ENCODE measurements around the gene CTNNBIP1.

Gene CTNNBIP1

DNA sequence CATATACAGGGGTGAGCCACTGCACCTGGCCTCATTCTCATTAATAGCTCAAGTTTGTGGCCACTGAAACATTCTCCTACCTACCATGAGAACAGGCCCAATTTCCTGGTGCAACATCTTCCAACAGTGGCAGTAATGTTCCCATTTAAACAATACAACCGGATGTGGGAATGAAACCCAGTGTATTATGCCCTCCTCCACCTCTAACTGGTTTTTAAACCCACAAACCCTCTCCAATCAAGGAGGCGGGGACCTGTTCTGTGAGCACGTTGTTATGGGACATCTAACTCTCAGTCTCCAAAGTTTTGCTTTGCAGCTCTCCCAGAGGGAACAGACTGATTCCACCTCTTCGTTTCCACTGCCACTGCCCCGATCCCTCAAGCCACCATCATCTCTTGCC lies 2.6 kb downstream of the CTNNBIP1 start:
- Histone ChIP-seq H3K79me1 (ENCODE audit: low read length) (peaks cover 7% of the 10 kb centered on the region), H2AFZ (ENCODE audit: insufficient read depth, low read length, poor library complexity) (no peak overlapping the region), H3K79me2 (ENCODE audit: control insufficient read depth, insufficient read depth, low read length, poor library complexity) (peaks cover 3% of the 10 kb centered on the region), H3K4me1 (ENCODE audit: control insufficient read depth in 1 of 2, insufficient read depth in 2 of 2, low read length in 2 of 2) (peaks cover 4 to 5% of the 10 kb centered on the region in 2 experiments), H3K4me3 (ENCODE audit: low read depth, low read length) (no peak overlapping the region), H3K14ac (ENCODE audit: low read length) (no peak overlapping the region), H2BK120ac (ENCODE audit: insufficient read depth, low read length, poor library complexity) (no peak overlapping the region), H2AK5ac (ENCODE audit: low read length) (no peak overlapping the region), H3K4ac (ENCODE audit: low read depth, low read length) (no peak overlapping the region), H3K9ac (ENCODE audit: low read length) (no peak overlapping the region), H4K91ac (ENCODE audit: low read depth, low read length) (no peak overlapping the region), H3K36me3 (ENCODE audit: control insufficient read depth in 1 of 2, insufficient read depth in 2 of 2, low read length in 2 of 2) (no peaks in the 10 kb centered on the region), H4K8ac (ENCODE audit: low read depth, low read length) (no peak overlapping the region), H3K27ac (ENCODE audit: low read depth, low read length) (no peak overlapping the region), H4K12ac (ENCODE audit: low read depth, low read length) (no peak overlapping the region), H2BK12ac (ENCODE audit: low read length) (no peak overlapping the region), H3K23ac (ENCODE audit: low read length) (no peak overlapping the region), H2BK5ac (ENCODE audit: low read depth, low read length, poor library complexity) (no peak overlapping the region), H3K18ac (ENCODE audit: low read length) (no peak overlapping the region), H3K9me3 (ENCODE audit: insufficient read depth, low read depth, low read length) (no peaks in the 10 kb centered on the region), H3K4me2 (ENCODE audit: low read length) (no peak overlapping the region), H3K27me3 (ENCODE audit: insufficient read depth, low read length) (no peaks in the 10 kb centered on the region)
- no CpG with 5 or more reads among the region's 5 CpGs for WGBS (ENCODE audit: extremely low coverage, insufficient coverage, insufficient read length)
- DNase-seq, result no peak

GRCh38 chr1:9906466-9906865 lies 3.6 kb downstream of the CTNNBIP1 start:
- no peak overlapping the region for H4K12ac ChIP-seq (ENCODE audit: low read depth, low read length)
- no peak overlapping the region for H4K91ac ChIP-seq (ENCODE audit: low read depth, low read length)
- no peak overlapping the region for H3K4me3 ChIP-seq (ENCODE audit: low read depth, low read length)
- no CpG with 5 or more reads among the region's 2 CpGs for WGBS (ENCODE audit: extremely low coverage, insufficient coverage, insufficient read length)
- no peaks in the 10 kb centered on the region for H3K27me3 ChIP-seq (ENCODE audit: insufficient read depth, low read length)
- H3K36me3 ChIP-seq (ENCODE audit: control insufficient read depth in 1 of 2, insufficient read depth in 2 of 2, low read length in 2 of 2), result no peaks in the 10 kb centered on the region
- no peak overlapping the region for H3K4ac ChIP-seq (ENCODE audit: low read depth, low read length)
- H3K23ac ChIP-seq (ENCODE audit: low read length), result no peak overlapping the region
- H3K4me2 ChIP-seq (ENCODE audit: low read length), result no peak overlapping the region
- H3K4me1 ChIP-seq (ENCODE audit: control insufficient read depth in 1 of 2, insufficient read depth in 2 of 2, low read length in 2 of 2), result peaks cover 4 to 5% of the 10 kb centered on the region in 2 experiments
- no peak overlapping the region for H3K9ac ChIP-seq (ENCODE audit: low read length)
- peaks cover 7% of the 10 kb centered on the region for H3K79me1 ChIP-seq (ENCODE audit: low read length)
- H2BK120ac ChIP-seq (ENCODE audit: insufficient read depth, low read length, poor library complexity), result no peak overlapping the region
- no peak overlapping the region for H3K27ac ChIP-seq (ENCODE audit: low read depth, low read length)
- H2AK5ac ChIP-seq (ENCODE audit: low read length), result no peak overlapping the region
- H2BK5ac ChIP-seq (ENCODE audit: low read depth, low read length, poor library complexity), result no peak overlapping the region
- no peak overlapping the region for H4K8ac ChIP-seq (ENCODE audit: low read depth, low read length)
- no peaks in the 10 kb centered on the region for H3K9me3 ChIP-seq (ENCODE audit: insufficient read depth, low read depth, low read length)
- H3K14ac ChIP-seq (ENCODE audit: low read length), result no peak overlapping the region
- no peak overlapping the region for H2AFZ ChIP-seq (ENCODE audit: insufficient read depth, low read length, poor library complexity)
- DNase-seq, result no peak
- no peak overlapping the region for H3K18ac ChIP-seq (ENCODE audit: low read length)
- H2BK12ac ChIP-seq (ENCODE audit: low read length), result no peak overlapping the region
- H3K79me2 ChIP-seq (ENCODE audit: control insufficient read depth, insufficient read depth, low read length, poor library complexity), result peaks cover 3% of the 10 kb centered on the region

DNA sequence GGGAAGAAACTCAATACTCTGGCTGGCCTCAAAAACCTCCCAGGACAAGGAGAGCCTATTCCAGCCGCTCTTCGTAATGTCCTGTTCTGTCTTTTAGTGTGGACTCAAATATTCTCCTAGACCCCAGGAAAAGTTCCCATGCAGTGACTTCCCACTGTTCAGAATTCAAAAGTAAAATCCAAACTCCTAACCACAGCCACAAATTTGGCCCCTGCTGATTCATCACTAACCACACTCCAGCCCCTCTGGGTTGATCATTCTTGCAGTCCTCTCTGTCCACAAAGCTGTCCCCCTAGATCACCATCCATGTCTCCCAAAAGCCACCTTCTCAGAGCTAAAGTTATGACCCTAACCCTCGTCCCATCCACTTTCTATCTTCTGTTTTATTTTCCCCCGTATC lies 5.1 kb downstream of the CTNNBIP1 start:
- Histone ChIP-seq H3K79me2 (ENCODE audit: control insufficient read depth, insufficient read depth, low read length, poor library complexity) (peaks cover 3% of the 10 kb centered on the region), H3K4me1 (ENCODE audit: control insufficient read depth in 1 of 2, insufficient read depth in 2 of 2, low read length in 2 of 2) (peaks cover 4 to 5% of the 10 kb centered on the region in 2 experiments), H2BK12ac (ENCODE audit: low read length) (no peak overlapping the region), H3K79me1 (ENCODE audit: low read length) (peaks cover 3% of the 10 kb centered on the region), H4K91ac (ENCODE audit: low read depth, low read length) (no peak overlapping the region), H3K4me2 (ENCODE audit: low read length) (no peak overlapping the region), H3K27me3 (ENCODE audit: insufficient read depth, low read length) (no peaks in the 10 kb centered on the region), H3K9ac (ENCODE audit: low read length) (no peak overlapping the region), H3K9me3 (ENCODE audit: insufficient read depth, low read depth, low read length) (no peaks in the 10 kb centered on the region), H3K4me3 (ENCODE audit: low read depth, low read length) (no peak overlapping the region), H2BK5ac (ENCODE audit: low read depth, low read length, poor library complexity) (no peak overlapping the region), H2AFZ (ENCODE audit: insufficient read depth, low read length, poor library complexity) (no peak overlapping the region), H3K14ac (ENCODE audit: low read length) (no peak overlapping the region), H3K4ac (ENCODE audit: low read depth, low read length) (no peak overlapping the region), H2AK5ac (ENCODE audit: low read length) (no peak overlapping the region), H4K8ac (ENCODE audit: low read depth, low read length) (no peak overlapping the region), H3K27ac (ENCODE audit: low read depth, low read length) (no peak overlapping the region), H4K12ac (ENCODE audit: low read depth, low read length) (no peak overlapping the region), H3K18ac (ENCODE audit: low read length) (no peak overlapping the region), H3K36me3 (ENCODE audit: control insufficient read depth in 1 of 2, insufficient read depth in 2 of 2, low read length in 2 of 2) (no peaks in the 10 kb centered on the region), H3K23ac (ENCODE audit: low read length) (no peak overlapping the region), H2BK120ac (ENCODE audit: insufficient read depth, low read length, poor library complexity) (no peak overlapping the region)
- no peak for DNase-seq
- WGBS (ENCODE audit: extremely low coverage, insufficient coverage, insufficient read length), result no CpG with 5 or more reads among the region's 4 CpGs

GRCh38 chr1:9904596-9904995 lies 5.5 kb downstream of the CTNNBIP1 start:
- H4K12ac ChIP-seq (ENCODE audit: low read depth, low read length), result no peak overlapping the region
- H3K4me2 ChIP-seq (ENCODE audit: low read length), result no peak overlapping the region
- no peak overlapping the region for H2AK5ac ChIP-seq (ENCODE audit: low read length)
- H3K4me1 ChIP-seq (ENCODE audit: control insufficient read depth in 1 of 2, insufficient read depth in 2 of 2, low read length in 2 of 2), result peaks cover 4 to 5% of the 10 kb centered on the region in 2 experiments
- no peak for DNase-seq
- H2AFZ ChIP-seq (ENCODE audit: insufficient read depth, low read length, poor library complexity), result no peak overlapping the region
- no peak overlapping the region for H2BK12ac ChIP-seq (ENCODE audit: low read length)
- H3K14ac ChIP-seq (ENCODE audit: low read length), result no peak overlapping the region
- H3K4ac ChIP-seq (ENCODE audit: low read depth, low read length), result no peak overlapping the region
- WGBS (ENCODE audit: extremely low coverage, insufficient coverage, insufficient read length), result no CpG with 5 or more reads among the region's 3 CpGs
- H3K27me3 ChIP-seq (ENCODE audit: insufficient read depth, low read length), result no peaks in the 10 kb centered on the region
- H2BK5ac ChIP-seq (ENCODE audit: low read depth, low read length, poor library complexity), result no peak overlapping the region
- H3K9me3 ChIP-seq (ENCODE audit: insufficient read depth, low read depth, low read length), result no peaks in the 10 kb centered on the region
- peaks cover 1% of the 10 kb centered on the region for H3K79me1 ChIP-seq (ENCODE audit: low read length)
- no peak overlapping the region for H2BK120ac ChIP-seq (ENCODE audit: insufficient read depth, low read length, poor library complexity)
- H3K23ac ChIP-seq (ENCODE audit: low read length), result no peak overlapping the region
- H4K8ac ChIP-seq (ENCODE audit: low read depth, low read length), result no peak overlapping the region
- no peak overlapping the region for H3K9ac ChIP-seq (ENCODE audit: low read length)
- H3K36me3 ChIP-seq (ENCODE audit: control insufficient read depth in 1 of 2, insufficient read depth in 2 of 2, low read length in 2 of 2), result no peaks in the 10 kb centered on the region
- no peak overlapping the region for H4K91ac ChIP-seq (ENCODE audit: low read depth, low read length)
- peaks cover 1% of the 10 kb centered on the region for H3K79me2 ChIP-seq (ENCODE audit: control insufficient read depth, insufficient read depth, low read length, poor library complexity)
- no peak overlapping the region for H3K27ac ChIP-seq (ENCODE audit: low read depth, low read length)
- H3K4me3 ChIP-seq (ENCODE audit: low read depth, low read length), result no peak overlapping the region
- no peak overlapping the region for H3K18ac ChIP-seq (ENCODE audit: low read length)
